HG03196 (cell line): ENCODE measurements around the gene TMEM151A.
"Not testable (repeated sequence)": the region's sequence is repeated elsewhere in the genome, so short reads cannot be mapped to it uniquely, and the experiment has no call there.

Source experiments
- ATAC-seq: cut with Tn5 transposase; IDR thresholded peaks from one replicate; pipeline ENCODE4 v1.9.1; 2021; ENCODE audit not compliant: unreplicated experiment

The TMEM151A gene

GRCh38 chr11:66267379-66268243 is 24.1 kb upstream of the TMEM151A start:
- ATAC-seq, result peak; percentile 40

- ATAC-seq, result peak; percentile 80
These were observed 23.3 kb upstream of the TMEM151A start, which contains the start of gene RAB1B for GRCh38 chr11:66268244-66268951. Gene RAB1B, plus strand, starts transcription at chr11:66268639. Its CDS starts 41 bp downstream, at chr11:66268680.

- ATAC-seq, result no peak
These were observed 22.5 kb upstream of the TMEM151A start for GRCh38 chr11:66268952-66269905.

- ATAC-seq, result no peak
These were observed 19.9 kb upstream of the TMEM151A start for GRCh38 chr11:66271816-66272215.

GRCh38 chr11:66272596-66272995 is 19.1 kb upstream of the TMEM151A start:
- no peak for ATAC-seq

- ATAC-seq, result no peak
These were observed 17.5 kb upstream of the TMEM151A start for GRCh38 chr11:66274219-66274618.

GRCh38 chr11:66275396-66275795 is 16.3 kb upstream of the TMEM151A start:
- ATAC-seq, result no peak

GRCh38 chr11:66275984-66276612 is 15.6 kb upstream of the TMEM151A start:
- ATAC-seq, result no peak

- ATAC-seq, result not testable (repeated sequence)
These were observed 15.1 kb upstream of the TMEM151A start for GRCh38 chr11:66276619-66277018.

- not testable (repeated sequence) for ATAC-seq
These were observed 14.6 kb upstream of the TMEM151A start for GRCh38 chr11:66277064-66277463.

GRCh38 chr11:66277471-66278362 is 14.0 kb upstream of the TMEM151A start, which contains the start of gene CNIH2:
Gene CNIH2, plus strand, starts transcription at chr11:66278175. Its CDS starts 282 bp downstream, at chr11:66278457.
- no peak for ATAC-seq

GRCh38 chr11:66278363-66279091 is 13.2 kb upstream of the TMEM151A start:
- no peak for ATAC-seq

- no peak for ATAC-seq
These were observed 12.5 kb upstream of the TMEM151A start for GRCh38 chr11:66279092-66279734.

- no peak for ATAC-seq
These were observed 11.3 kb upstream of the TMEM151A start for GRCh38 chr11:66280428-66280827.

GRCh38 chr11:66281001-66281400 is 10.7 kb upstream of the TMEM151A start:
- ATAC-seq, result no peak

GRCh38 chr11:66281776-66282467 is 9.8 kb upstream of the TMEM151A start:
- ATAC-seq, result no peak
